Stimulated activated CD4-positive, alpha-beta T cell treated with anti-CD3 and anti-CD28 coated beads, Interleukin-12 subunit alpha, Interleukin-12 subunit beta, amount 100 ng/mL, for 4 hours (primary cell): ENCODE results near the gene CAB39.

Experiments
- DNase-seq: peaks from one replicate; pipeline ENCODE4 v3.0.0-alpha.2; 2020

CAB39 gene

DNA sequence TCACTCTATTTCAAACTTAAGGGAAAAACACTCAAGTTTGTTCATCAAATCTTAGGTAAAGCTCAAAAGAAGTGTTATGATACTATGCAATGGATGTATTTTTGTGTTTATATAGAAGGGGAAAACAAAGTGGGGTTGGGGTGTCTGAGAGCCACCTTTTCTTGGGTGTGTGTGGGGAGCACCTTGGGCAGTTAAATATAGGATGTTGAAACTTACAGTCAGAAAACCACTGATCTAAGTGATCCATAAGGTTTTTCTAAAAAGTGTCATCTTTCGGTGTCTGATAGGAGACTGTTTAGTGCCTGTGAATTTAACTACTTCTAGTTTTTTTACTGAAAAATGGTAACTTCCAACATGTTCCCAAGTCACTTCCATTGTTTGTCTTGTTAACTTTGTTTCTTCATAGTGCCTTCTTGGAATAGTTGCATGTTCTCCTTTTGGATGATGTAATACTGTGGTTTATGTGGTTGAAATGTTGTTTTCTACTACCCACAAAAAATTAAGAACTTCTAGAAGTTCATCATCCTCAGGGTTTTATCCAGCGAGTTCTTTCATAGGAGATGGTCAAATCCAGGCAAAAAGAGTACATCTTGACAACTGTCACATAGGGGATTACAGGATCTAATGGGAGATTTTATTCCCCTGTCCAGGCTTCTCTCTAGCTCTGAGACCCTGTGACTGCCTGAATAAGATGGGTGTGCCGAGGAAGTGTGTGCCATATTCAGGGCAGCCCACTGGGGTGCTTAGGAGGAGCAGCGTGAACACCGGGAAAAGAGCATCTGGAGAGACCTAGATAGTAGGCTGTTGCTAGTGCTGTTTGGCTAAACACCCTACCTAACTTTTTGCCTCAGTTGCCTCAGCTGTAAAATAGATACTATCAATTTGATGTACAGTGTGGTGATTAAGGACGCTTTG is 46.2 kb downstream of the CAB39 start:
- no peak for DNase-seq

DNA sequence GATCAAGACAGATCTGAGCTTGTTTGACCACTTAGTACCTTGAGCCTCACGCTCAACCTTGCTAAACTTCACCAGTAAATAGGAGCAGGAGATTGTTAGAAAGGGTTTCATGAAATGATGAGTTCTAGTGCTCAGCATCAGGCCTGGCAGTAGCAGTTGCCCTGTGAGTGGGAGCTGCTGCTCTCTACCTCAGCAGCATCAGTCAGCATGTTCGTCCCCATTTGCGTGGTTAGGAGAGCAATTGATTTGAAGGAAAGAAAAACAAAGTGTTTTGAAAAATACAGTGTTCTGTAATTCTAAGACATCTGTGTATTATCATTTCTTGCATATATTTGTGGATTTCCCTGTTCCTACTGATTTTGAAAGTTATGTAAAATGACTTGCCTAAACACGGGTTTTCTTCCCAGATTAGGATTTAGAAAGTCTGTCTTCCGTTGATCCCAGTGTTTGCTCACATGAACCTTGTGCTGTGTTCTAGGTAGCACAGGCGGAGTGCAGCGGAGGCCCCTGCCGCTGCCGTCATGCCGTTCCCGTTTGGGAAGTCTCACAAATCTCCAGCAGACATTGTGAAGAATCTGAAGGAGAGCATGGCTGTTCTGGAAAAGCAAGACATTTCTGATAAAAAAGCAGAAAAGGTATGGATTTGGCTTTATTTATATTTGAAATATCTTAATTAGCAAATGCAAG is 47.0 kb downstream of the CAB39 start:
- no peak for DNase-seq

DNA sequence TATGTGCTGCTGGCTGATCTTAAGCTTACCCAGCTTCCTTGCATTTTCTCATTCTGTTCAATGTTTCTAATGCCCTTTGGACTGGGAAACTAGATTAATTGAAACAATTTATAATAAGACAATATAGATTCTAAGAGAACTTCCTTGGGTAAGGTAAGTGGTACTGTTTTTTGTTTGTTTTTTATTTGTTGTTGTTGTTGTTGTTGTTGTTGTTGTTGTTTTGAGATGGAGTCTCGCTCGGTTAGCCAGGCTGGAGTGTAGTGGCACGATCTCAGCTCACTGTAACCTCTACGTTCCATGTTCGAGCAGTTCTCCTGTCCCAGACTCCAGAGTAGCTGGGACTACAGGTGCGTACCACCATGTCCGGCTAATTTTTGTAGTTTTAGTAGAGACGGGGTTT is 49.1 kb downstream of the CAB39 start:
- DNase-seq, result no peak

DNA sequence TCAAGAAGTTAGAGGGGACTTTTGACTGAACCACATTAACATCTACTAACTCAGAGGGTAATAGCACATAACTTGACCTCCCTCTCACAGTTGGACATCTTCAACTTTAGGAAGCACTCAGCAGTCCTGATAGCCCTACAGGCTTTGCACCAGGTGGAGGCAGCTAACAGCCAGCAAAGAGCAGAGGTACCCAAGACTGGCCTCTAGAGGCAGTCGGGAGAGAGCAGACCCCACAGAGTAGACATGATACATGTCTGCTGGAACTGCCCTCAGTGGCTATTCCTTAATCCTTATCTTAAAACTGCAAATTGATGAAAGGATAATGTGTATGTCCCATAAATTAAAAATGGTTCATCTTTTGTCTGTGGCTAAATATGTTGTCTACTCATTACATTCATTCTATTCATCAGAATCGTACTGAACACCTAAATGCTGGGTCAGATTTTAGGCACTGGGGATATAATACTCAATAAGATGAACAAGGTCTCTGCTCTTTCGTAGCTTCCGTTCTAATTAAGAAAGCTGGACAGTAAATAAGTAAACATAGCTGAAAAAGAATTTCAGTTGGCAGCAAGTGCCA is 49.8 kb downstream of the CAB39 start:
- DNase-seq, result peak; percentile 16

DNA sequence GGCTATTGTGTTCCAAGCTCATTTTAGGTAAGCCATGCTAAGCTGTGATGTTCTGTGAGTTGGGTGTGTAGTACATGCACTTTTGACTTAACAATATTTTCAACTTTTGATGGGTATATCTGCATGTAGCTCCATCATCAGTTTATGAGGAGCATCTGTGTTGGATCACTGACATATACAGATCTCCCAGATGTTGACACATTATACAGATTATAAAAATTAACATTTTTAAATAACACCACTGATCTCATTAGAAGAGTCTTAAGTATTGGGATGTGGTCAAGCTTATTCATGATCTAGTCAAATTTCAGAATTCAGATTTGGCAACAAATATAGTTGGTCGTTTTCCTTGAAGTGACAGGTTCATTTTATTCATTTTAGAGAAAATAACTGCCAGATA is 51.7 kb downstream of the CAB39 start:
- DNase-seq, result no peak

DNA sequence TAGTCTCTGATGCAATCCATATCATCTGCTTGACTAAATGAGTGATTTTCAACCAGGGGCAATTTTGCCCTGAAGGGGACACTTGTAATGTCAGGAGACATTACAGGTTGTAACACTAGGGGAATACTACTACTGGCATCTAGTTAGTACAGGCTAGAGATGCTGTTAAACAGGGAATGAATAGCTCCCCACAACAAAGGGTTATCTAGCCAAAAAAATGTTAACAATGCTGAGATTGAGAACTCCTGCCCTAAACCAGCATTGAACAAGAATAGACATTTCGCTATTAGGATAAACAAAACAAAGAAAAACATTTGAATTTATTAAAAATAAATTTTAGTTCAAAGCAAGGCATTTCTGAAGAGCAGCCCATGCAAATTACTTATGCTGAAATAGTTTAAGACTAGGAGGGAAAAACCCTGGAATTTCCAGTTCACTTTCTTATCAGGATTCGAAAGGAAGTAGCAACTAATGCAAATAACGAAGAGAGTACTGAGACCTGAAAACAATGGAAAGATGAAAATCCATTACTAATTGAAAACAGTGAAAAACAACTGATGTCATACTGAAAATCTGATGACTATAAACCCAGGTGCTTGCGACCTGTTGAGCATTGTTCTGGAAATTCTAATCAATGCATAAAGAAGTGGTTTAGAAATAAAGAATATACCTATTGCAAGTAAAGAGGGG is 53.1 kb downstream of the CAB39 start:
- no peak for DNase-seq

DNA sequence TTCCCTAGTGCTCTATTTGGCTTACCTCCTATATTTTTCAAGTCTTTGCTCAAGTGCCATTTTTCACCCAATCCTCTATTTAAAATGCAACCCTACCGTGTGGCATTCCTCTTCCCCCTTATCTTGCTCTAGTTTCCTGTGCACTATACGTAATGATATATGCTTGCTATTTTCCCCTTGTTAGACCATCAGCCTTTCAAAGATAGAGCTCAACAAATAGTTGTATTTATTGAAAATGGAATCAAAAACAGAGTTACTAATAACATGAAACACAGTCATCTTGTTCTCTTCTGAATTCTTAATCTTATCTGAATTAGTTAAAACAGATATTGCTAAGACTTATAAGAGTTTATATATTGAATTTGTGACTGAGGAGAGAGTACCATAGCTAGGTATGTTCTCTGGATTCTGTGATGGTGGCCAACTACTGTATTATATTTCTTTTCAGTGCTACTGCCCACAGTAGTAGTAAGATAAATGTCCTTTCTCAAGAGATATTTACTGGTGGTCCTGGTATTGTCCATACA is 55.3 kb downstream of the CAB39 start:
- DNase-seq, result no peak

DNA sequence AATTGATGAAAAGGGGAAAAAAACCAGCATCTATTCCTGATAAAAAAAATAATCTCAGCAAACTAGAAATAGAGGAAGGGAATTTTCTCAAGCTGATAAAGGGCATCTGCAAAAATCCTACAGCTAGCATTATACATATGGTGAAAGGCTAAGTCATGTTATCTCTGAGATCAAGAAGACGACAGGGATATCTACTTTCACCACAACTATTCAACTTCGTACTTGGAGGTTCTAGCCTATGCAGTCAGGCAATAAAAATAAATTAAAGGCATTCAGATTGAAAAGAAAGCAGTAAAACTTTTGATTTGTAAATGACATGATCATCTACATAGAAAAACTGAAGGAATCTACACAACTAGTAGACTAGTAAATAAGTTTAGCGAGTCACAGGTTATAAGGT is 58.2 kb downstream of the CAB39 start:
- DNase-seq, result no peak

DNA sequence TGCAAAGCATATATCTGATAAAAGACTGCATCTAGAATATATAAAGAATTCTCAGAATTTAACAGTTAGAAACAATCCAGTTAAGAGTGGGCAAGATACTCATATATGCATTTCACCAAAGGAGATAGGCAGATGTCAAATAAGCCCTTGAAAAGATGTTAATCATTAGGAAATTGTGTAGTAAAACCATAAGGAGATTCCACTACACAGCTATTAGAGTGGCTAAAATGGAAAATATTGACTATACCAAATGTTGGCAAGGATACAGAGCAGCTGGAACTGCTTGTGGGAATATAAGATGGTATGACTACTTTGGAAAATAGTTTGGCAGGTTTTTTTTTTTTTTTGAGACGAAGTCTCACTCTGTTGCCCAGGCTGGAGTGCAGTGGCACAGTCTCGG is 59.5 kb downstream of the CAB39 start:
- no peak for DNase-seq

DNA sequence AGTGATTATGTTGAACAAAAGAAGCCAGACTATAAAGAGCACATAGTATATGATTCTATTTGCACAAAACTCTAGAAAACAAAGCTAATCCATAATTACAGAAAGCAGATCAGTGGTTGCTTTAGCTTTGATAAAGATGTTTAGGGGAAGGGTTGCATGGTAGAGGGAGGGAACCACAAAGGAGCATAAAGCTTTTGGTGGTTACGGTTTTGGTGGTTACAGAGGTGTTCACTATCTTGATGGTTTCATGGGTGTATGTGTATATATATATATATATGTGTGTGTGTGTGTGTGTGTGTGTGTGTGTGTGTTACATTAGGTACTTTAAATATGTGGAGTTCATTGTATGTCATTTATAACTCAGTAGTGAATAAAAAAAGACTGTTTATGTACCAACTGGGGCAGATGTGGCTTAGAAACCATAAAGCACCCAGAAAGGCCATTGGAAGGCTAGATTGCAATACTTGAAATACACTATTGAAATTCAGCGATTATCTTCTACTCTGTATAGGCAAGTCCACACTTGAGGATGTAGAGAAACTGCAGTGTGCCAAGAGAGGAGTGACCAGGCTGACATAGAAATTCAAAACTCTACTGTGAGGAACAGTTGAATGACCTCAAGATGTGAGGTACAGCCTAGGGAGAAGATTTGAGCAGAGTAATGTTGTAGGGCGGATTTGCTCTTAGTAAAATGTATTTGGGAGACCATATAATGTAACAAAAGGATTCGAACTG is 60.6 kb downstream of the CAB39 start:
- DNase-seq, result no peak

DNA sequence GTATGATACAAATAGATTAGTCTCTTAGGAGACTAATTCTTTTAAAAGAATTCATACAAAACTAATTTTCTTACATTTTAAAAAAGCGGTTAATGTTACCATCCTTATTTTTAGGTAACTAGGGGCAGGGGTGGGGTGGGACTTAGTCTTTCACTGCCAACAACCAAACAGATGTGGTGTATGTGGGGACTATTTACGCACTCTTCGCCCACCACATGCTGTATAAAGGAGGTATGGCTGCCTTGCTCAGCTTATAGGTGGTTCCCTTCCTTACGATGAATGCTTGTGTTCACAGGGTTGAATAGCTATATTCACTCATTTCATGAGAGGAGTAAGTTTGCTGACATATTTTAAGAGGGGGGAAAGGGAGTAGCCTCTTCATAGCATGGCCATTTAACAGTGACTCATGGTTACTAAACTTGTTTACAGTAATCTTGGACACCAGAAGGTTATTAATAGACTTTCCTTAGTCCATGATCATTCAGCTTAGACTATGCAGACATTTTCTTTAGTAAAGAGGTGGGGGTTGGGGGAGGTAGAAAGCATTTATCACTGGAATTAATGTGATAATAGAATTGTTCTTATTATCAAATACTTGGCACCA is 61.8 kb downstream of the CAB39 start:
- no peak for DNase-seq

DNA sequence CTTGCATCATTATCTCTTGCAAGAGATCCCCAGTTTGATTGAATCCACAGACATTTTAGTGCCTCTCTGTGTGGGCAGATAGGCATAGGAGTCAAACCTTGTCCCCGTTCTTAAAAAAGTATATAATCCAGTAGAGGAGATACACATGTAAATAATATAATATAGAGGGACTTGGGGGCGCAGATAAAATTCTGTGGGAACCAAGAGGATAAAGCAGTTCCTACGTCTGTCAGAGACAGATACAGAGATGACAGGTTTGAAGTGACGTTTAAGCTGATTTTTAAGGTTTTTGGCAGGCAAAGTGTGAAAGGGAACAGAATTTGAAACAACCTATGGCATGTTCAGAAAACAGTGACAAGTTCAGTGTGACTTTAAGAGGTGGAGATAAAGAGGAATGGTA is 63.1 kb downstream of the CAB39 start:
- DNase-seq, result no peak

DNA sequence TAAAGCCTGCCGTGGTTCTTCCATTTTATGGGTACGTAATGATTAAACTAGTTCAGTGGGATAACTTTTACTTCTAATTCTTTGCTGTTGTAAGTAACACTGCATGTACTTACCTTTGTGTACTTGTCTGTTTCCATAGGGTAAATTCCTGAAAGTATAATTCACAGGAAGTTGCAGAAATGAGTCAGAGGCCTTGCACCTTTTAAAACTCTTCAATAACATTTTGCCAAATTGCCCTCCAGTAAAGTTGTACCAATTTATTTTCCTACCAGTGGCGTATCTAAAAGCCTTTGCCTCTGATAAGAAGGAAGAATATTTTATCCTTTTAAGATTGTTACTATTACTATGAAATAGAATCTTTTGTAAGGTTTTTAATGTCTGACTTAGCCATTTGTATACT is 65.1 kb downstream of the CAB39 start:
- no peak for DNase-seq

DNA sequence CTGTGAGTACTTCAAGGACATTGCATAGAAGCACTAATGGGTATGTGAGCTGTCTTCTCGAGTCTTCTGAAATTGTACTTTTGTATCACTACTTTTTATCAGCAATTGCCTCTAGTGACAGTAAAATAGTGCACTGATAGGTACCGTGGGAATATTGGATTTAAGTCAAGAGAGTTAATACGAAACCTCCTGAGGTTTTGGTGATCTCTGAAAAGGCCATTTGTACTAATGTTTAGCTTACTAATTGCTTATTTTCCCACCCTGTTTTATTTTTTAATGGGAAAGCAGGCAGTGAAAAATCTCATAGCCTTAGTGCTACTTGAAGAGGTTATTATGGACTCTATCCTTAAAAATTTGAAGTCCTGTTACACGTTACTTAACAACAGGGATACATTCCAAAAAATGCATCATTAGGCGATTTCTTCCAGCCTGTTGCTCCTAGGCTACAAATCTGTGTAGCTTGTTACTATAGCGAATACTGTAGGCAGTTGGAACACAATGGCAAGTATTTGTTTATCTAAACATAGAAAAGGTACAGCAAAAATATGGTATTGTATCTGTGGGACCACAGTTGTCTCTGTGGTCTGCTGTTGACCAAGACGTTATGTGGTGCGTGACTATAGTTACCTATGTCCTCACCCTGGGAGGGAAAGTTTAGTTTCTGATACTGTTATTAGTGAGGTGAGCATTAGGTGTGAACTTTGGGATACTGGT is 65.9 kb downstream of the CAB39 start:
- no peak for DNase-seq

DNA sequence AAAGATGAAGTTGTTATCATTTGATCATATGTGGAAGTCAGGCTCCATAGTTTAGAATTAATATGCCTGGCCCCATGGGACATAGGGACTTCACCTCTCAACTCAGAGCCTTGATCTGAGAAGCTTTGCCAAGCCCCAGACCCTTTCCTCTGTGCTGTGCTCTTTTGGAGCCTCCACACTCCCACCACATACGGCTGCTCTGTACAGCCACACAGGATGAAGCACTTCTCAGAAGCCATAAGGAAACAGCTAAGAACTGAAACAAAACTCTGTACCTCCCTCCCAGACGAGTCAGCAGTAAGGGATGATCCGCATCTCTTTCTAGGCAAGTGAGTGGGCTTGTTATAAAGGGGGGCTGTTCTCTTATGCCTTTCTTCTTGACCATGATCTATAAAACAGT is 66.5 kb downstream of the CAB39 start:
- DNase-seq, result no peak

DNA sequence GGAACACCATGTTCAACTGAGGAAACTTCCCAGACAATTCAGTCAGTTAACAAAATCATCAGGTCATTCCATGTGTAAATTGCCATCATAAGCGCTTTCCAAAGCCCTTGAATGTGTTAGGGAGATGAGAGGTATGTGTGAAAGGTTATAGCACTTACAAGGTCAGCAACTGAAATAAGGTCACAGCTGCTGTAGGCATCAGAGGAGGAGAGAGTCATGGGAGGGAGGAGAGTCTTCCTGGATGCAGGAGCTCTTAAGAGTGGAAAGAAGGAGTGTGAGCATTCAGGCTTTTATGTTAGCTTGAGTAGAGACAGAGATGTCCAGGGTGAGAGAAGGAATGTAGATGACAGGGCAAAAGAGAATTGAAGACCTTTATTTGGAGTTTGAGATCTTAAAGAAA is 67.0 kb downstream of the CAB39 start:
- DNase-seq, result no peak

DNA sequence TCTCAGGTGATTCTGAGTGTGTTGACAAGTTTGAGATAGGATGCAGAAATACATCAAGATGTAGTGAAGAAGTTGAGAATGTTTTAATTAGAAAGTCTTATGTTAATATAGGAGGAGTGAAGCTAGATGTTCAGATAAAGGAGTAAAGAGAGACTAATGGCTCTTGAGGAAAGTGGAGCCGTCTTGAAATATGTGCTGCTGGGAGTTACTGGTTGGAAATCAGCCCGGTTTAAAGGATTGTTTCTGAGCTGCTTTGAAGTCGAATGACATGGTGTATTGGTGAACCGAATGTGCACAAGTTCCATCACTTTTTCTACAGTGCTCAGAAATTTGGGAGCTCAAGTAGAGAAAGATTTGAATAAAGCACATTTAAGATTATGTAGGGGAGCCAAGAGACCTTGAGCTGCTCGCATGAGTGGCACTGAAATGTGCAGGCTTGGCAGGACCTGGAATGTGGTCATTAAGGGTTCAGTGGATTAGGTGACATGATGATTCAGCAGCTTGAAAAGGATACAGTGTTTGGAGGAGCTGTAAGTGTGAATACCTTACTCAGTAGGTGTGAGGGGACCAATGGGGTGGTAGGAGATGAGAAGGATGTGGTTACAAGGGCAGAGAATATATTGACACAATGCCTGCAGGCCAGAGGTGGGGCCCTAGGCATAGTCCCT is 68.6 kb downstream of the CAB39 start:
- no peak for DNase-seq

DNA sequence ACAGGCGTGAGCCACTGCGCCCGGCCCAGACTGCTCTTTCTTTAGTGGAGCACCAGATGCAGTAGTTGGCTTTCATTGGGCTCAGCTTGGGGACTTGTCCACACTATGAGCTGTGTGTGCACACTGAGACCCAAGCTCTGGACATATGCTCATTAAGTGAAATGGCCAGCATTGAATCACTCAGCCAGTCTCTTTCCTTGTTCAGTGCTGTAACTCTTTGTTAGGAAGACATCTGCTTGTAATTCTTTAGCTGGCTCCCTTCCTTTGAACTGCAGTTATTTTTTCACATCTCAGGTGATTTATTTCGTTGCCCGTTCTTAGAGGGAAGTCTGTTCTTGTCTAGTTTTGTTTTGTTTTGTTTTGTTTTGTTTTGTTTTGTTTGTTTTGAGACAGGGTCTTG is 70.5 kb downstream of the CAB39 start:
- no peak for DNase-seq

DNA sequence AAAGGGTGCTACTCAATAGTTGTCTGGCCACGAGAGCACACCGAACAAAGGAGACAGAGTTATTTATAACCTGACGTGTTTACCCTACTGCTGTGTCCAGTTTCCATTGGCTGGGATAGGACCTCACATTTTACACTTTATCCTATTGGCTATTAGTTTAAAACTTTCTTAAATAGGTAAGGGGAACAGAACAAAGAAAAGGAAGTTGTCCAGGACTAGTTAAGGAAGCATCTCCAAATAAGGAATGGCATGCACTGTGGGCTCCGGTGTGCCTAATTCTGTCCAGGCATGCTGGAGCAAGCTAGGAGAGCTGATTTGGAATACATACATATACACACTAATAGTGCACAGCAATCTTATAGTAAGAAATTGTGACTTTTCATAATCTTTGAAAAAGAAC is 72.2 kb downstream of the CAB39 start:
- DNase-seq, result no peak

DNA sequence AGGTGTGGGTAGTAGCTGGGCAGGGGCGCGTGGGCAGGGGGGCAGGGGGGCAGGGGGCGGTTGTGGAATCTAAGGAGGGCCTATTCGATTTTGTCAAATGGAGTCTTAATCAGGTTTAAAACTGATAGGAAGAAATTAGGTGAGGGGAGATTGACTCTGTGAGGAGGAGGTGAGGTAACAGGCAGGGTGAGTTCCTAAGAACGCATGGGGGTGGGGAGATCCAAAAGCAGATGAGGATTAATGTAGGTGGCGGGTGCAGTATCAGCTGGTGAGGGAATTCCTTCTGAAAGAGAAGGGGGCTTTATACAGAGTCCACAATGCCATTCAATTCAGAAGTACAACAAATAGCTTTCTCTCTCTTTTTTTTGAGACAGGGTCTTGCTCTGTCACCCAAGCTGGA is 72.7 kb downstream of the CAB39 start:
- DNase-seq, result no peak

DNA sequence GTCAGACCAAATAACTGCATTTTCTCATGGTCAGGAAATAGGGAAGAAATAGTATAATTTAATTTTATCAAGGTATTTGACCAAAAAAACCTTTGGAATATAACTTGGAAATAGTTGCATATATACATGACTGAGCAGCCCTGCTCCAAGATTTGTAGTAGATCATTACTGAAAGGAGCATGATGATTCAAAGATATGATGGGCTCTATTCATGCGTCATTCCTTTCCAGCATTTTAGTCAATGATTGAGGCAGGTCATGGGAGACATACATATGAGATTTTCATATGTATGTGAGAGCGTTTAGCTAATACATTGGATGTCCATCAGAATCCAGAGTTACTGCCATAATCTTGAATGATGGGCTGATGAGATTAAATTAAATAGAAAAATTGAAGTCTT is 74.5 kb downstream of the CAB39 start:
- no peak for DNase-seq
